Colonic mucosa (tissue), 4 donors: ENCODE measurements around the gene FCHO2. TPM values are rescaled to one million over a fixed set of nuclear protein-coding genes. Genes with fewer than 3 reads are reported as not detected.
"Not testable (repeated sequence)": the region's sequence is repeated elsewhere in the genome, so short reads cannot be mapped to it uniquely, and the experiment has no call there.

Experiments used
- DNase-seq: peaks from one replicate; pipeline ENCODE4 v3.0.0-alpha.2; 2020
- H3K27ac ChIP-seq: fragments of 200-600 bp; one replicate; pipeline ENCODE4 v1.8.0; 2021
- H3K27me3 ChIP-seq: fragments of 200-600 bp; one replicate; pipeline ENCODE4 v1.8.0; 2021
- H3K36me3 ChIP-seq: fragments of 200-600 bp; one replicate; pipeline ENCODE4 v1.8.0; 2021
- H3K4me1 ChIP-seq: fragments of 200-600 bp; one replicate; pipeline ENCODE4 v1.8.0; 2021; ENCODE audit warnings: mild to moderate bottlenecking
- H3K4me3 ChIP-seq: fragments of 200-600 bp; one replicate; pipeline ENCODE4 v1.8.0; 2021
- H3K9ac ChIP-seq, 2 donors: one replicate each; pipeline ENCODE4 v1.7.0; 2013; ENCODE audit warnings: control low read depth in 2 of 2, low read depth in 2 of 2, low read length in 2 of 2
- H3K9me3 ChIP-seq: fragments of 200-600 bp; one replicate; pipeline ENCODE4 v1.8.0; 2021
- CTCF ChIP-seq: fragments of 200-600 bp; IDR thresholded peaks from one replicate; pipeline ENCODE4 v1.8.0; 2022; ENCODE audit warnings: antibody characterized with exemption, mild to moderate bottlenecking
- intact Hi-C: fragments of 100-400 bp; cut with DNase I; formaldehyde crosslinking; loops from one replicate; pipeline ENCODE4 v1.14.1; 2022
- total RNA-seq, 2 donors: library from RNA; stranded (reverse); fragmentation: NEBNext Ultra II Directional in 1 of 2; extraction: Animal tissue kit (Norgen Biotek cat#: 25700) in 1 of 2; gene quantifications; one replicate each; pipeline ENCODE4 v1.2.1, GENCODE V29; 2021
- donor health status: healthy.
- donor health status: DM: no; HTN: no; CAD: no.
- donor health status: DM: no; HTN: no; CAD: no.

FCHO2 gene
- total RNA-seq, 2 donors from 2014 or later, result 30.9 to 56.5 TPM

- no peak for TF ChIP-seq CTCF
- H3K27me3 ChIP-seq, result no peaks in the 10 kb centered on the region
- H3K36me3 ChIP-seq, result no peaks in the 10 kb centered on the region
These were observed 38.7 kb downstream of the FCHO2 start for GRCh38 chr5:72994578-72994977.

GRCh38 chr5:72996632-72997031 is 40.8 kb downstream of the FCHO2 start:
- no peak for DNase-seq
- no peaks in the 10 kb centered on the region for H3K27me3 ChIP-seq
- H3K4me1 ChIP-seq, result no peaks in the 10 kb centered on the region
- no peak overlapping the region for H3K27ac ChIP-seq
- intact Hi-C loops, result no loop called here
- no peak overlapping the region for H3K9ac ChIP-seq
- no peaks in the 10 kb centered on the region for H3K9me3 ChIP-seq
- no peak for TF ChIP-seq CTCF
- no peaks in the 10 kb centered on the region for H3K36me3 ChIP-seq
- no peak overlapping the region for H3K4me3 ChIP-seq

More at GRCh38 chr5:72994578-72994977, 38.7 kb downstream of the FCHO2 start:
- Histone ChIP-seq H3K9me3 (no peaks in the 10 kb centered on the region), H3K9ac (no peak overlapping the region), H3K4me1 (no peaks in the 10 kb centered on the region), H3K4me3 (no peak overlapping the region), H3K27ac (no peak overlapping the region)
- DNase-seq, result no peak
- intact Hi-C loops, result no loop called here

GRCh38 chr5:72999916-73000315 is 44.1 kb downstream of the FCHO2 start:
- no peak overlapping the region for H3K9ac ChIP-seq
- intact Hi-C loops, result no loop called here
- no peak for DNase-seq
- no peaks in the 10 kb centered on the region for H3K36me3 ChIP-seq
- no peaks in the 10 kb centered on the region for H3K4me1 ChIP-seq
- H3K27ac ChIP-seq, result no peak overlapping the region
- H3K4me3 ChIP-seq, result no peak overlapping the region
- H3K27me3 ChIP-seq, result no peaks in the 10 kb centered on the region
- TF ChIP-seq CTCF, result no peak
- H3K9me3 ChIP-seq, result no peaks in the 10 kb centered on the region

GRCh38 chr5:73005886-73006285 is 50.0 kb downstream of the FCHO2 start:
- intact Hi-C loops, result no loop called here
- TF ChIP-seq CTCF, result no peak
- H3K9me3 ChIP-seq, result no peaks in the 10 kb centered on the region
- H3K4me3 ChIP-seq, result no peak overlapping the region
- H3K4me1 ChIP-seq, result no peaks in the 10 kb centered on the region
- H3K27me3 ChIP-seq, result no peaks in the 10 kb centered on the region
- H3K36me3 ChIP-seq, result no peaks in the 10 kb centered on the region
- no peak for DNase-seq
- H3K27ac ChIP-seq, result no peak overlapping the region
- H3K9ac ChIP-seq, result no peak overlapping the region

- H3K4me1 ChIP-seq, result no peaks in the 10 kb centered on the region
- H3K4me3 ChIP-seq, result no peak overlapping the region
- intact Hi-C loops, result no loop called here
- H3K36me3 ChIP-seq, result no peaks in the 10 kb centered on the region
- DNase-seq, result no peak
- H3K27ac ChIP-seq, result no peak overlapping the region
- H3K9me3 ChIP-seq, result no peaks in the 10 kb centered on the region
- TF ChIP-seq CTCF, result no peak
- no peaks in the 10 kb centered on the region for H3K27me3 ChIP-seq
- no peak overlapping the region for H3K9ac ChIP-seq
These were observed 51.2 kb downstream of the FCHO2 start for GRCh38 chr5:73007051-73007450.

- no peak for TF ChIP-seq CTCF
- Histone ChIP-seq H3K4me1 (no peaks in the 10 kb centered on the region), H3K27ac (no peak overlapping the region), H3K4me3 (no peak overlapping the region), H3K36me3 (no peaks in the 10 kb centered on the region), H3K9me3 (no peaks in the 10 kb centered on the region), H3K9ac (no peak overlapping the region), H3K27me3 (no peaks in the 10 kb centered on the region)
- intact Hi-C loops, result no loop called here
- no peak for DNase-seq
These were observed 53.0 kb downstream of the FCHO2 start for GRCh38 chr5:73008831-73009230.

GRCh38 chr5:73011612-73012011 is 55.8 kb downstream of the FCHO2 start:
- H3K9ac ChIP-seq, H3K27me3 ChIP-seq, intact Hi-C loops, H3K4me3 ChIP-seq, H3K4me1 ChIP-seq, H3K9me3 ChIP-seq, H3K36me3 ChIP-seq, DNase-seq, H3K27ac ChIP-seq: not testable (repeated sequence)
